Measurements from ENCODE around the gene NOX3. TPM values are rescaled to one million over a fixed set of nuclear protein-coding genes. Genes with fewer than 3 reads are reported as not detected.

The NOX3 gene
- total RNA-seq, 2 donors from 2014 or later = not detected

DNA sequence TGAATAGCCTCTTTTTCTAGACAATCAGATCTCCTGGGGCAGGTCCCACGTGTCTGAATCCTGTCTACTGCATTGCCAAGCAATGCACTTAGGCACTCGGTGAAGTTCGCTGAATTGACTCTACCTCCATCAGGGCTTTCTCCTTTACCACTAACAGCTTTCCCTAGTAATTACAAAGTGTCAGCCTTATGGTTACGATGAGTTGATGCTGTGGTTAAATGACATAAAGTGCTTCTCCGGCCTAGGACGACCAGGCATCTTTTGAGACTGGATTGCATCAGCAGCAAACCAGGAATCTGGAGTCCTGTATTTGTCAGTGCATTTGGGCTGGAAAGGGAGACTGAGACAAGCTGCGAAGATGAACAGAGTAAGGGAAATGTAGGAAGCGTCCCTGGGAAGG, 21.5 kb downstream of the NOX3 start:
- Mint-ChIP-seq H3K4me1 (peaks cover 6% of the 10 kb centered on the region), H3K27ac (no peak overlapping the region), H3K4me3 (no peak overlapping the region), H3K27me3 (no peaks in the 10 kb centered on the region), H3K9me3 (no peaks in the 10 kb centered on the region), H3K36me3 (ENCODE audit: low read depth) (no peaks in the 10 kb centered on the region)
- no peak for ATAC-seq (replicated peaks)

DNA sequence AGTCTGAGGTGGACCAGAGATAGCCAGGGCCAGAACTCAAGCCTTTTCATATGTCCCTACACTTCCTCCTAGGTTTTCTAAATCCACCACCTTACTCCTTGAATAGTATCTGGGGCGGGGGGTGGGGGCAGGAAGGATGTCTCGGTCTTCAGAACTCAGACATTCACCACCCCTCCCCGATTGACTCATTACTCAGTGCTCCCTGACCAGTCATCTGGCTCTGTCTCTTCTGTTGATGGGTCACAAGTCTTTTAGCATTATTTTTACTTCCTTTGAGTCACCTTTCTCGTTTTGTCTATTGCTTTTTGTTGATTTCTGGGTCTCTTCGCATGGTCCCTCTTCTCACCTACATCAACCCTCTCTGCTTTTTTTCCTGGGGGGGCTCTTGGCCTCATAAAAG, 23.3 kb downstream of the NOX3 start:
- Mint-ChIP-seq H3K4me3 (no peak overlapping the region), H3K27me3 (no peaks in the 10 kb centered on the region), H3K4me1 (peaks cover 6% of the 10 kb centered on the region), H3K36me3 (ENCODE audit: low read depth) (no peaks in the 10 kb centered on the region), H3K27ac (peak overlapping the region; percentile 29), H3K9me3 (no peaks in the 10 kb centered on the region)
- ATAC-seq (replicated peaks) = peak; percentile 95

DNA sequence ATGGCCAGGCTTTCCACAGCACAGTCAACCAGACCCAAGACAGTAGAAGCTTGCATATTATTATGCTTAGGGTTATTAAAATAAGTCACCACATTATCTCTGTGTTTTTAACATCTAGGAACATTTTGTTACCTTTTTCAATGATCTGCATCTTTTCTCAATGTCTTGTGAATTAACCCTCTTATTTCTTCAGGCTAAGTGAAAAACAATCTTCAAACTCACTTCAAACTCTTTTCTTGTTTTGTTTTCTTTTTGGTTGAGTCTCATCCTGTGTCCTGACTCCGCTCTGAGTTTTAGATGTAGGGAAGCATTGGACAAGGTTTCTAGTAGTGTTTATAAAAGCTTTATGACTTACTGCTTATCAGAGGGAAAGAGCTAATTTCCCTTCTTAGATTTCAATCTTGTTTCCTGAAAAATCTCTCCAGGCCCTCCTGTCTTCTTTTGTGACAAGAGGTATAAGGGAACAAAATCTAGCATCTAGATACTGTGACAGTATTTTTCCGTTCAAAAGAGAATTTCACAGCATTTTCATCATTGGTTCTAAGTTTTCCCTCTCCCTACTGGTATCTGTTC, 26.2 kb downstream of the NOX3 start:
- H3K9me3 Mint-ChIP-seq = no peaks in the 10 kb centered on the region
- H3K4me1 Mint-ChIP-seq = peaks cover 6% of the 10 kb centered on the region
- no peak overlapping the region for H3K4me3 Mint-ChIP-seq
- H3K27me3 Mint-ChIP-seq = no peaks in the 10 kb centered on the region
- H3K27ac Mint-ChIP-seq = no peak overlapping the region
- H3K36me3 Mint-ChIP-seq (ENCODE audit: low read depth) = no peaks in the 10 kb centered on the region
- ATAC-seq (replicated peaks) = no peak

DNA sequence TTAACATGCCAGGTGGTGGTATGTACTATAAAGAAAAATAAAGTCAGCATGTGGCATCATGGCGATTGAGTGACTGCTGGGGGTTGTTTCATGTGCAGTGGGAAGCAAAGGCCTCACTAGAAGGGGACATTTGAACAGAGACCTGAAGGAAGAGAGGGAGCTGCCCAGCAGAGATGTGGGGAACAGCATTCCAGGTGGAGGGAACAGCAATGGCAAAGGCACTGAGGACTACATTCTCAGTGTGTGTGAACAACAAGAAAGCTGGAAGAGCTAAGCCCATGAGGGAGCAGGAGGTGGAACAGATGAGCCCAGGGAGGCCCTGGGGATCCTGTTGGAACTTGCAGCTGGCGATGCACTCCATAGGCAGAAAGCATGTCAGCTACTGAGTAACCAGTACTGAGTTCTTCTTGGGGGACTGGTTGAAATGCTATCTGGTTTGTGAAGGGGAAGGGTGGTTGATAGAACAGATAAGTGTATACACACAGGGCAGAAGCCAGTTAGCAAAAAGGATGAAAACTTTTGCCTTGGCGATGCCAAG, 29.2 kb downstream of the NOX3 start:
- no peak for ATAC-seq (replicated peaks)
- Mint-ChIP-seq H3K27ac (no peak overlapping the region), H3K4me3 (no peak overlapping the region), H3K4me1 (no peaks in the 10 kb centered on the region), H3K9me3 (no peaks in the 10 kb centered on the region), H3K27me3 (no peaks in the 10 kb centered on the region), H3K36me3 (ENCODE audit: low read depth) (no peaks in the 10 kb centered on the region)

DNA sequence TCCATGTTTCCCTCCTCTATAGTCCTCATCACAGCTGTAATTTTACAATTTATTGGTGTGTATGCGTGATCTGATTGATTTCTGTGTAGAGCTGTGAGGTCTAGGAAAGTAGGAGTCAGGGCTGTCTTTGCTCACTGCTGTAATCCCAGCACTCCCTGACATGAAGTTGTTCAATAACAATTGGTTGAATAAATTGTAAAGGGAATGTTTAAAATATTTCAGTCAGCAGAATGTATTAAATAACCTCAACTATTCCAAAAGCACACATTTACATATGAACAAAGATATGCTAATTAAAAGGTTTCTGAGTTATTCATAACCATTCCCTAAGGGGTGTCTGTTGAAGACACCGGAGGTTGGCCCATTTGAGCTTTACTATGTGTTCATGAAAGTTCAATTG, 31.5 kb downstream of the NOX3 start:
- no peak for ATAC-seq (replicated peaks)
- H3K27me3 Mint-ChIP-seq = no peaks in the 10 kb centered on the region
- H3K9me3 Mint-ChIP-seq = peaks cover 3% of the 10 kb centered on the region

DNA sequence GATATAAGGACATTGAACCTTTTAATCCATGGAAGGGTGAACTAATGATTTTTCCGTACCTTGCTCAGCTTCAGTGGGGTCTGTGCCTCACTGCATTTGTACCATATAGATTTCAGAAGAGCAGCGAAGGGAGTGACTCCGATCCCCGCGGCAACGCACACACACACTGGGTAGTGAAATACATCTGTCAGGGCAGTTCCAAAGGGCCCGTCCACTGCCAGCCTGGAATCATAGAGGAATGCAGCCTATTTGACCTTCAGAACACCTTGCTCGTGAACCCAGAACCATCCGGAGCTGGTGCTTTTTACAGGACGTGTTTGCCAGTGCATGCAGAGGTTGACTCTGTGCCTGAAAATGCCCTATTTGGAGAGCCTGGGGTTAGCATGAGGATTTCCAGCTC, 33.0 kb downstream of the NOX3 start:
- peaks cover 3% of the 10 kb centered on the region for H3K9me3 Mint-ChIP-seq
- H3K27ac Mint-ChIP-seq = no peak overlapping the region
- no peak for ATAC-seq (replicated peaks)
- H3K4me1 Mint-ChIP-seq = peaks cover 29% of the 10 kb centered on the region
- H3K4me3 Mint-ChIP-seq = no peak overlapping the region
- no peaks in the 10 kb centered on the region for H3K36me3 Mint-ChIP-seq (ENCODE audit: low read depth)
- H3K27me3 Mint-ChIP-seq = no peaks in the 10 kb centered on the region

More for the DNA sequence above, 31.5 kb downstream of the NOX3 start:
- Mint-ChIP-seq H3K27ac (no peak overlapping the region), H3K4me1 (peaks cover 14% of the 10 kb centered on the region), H3K4me3 (no peak overlapping the region), H3K36me3 (ENCODE audit: low read depth) (no peaks in the 10 kb centered on the region)

DNA sequence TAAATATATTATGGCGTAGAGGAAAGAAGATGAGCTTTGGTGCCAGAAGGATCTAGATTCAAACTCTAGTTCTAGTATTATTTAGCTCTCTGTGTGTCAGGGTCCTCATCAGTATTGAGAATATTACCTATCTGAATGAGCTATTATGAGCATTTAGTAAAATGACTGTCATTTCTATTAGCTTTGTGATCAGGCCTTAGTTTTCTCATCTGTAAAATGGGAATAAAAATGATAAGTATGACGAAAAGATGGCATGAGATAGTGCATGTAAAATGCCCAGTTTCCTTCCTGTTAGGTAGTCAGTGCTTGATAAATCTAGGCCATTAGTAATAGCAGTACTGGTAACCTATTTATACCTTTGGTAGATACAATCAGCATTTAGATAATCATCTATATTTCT, 35.1 kb downstream of the NOX3 start:
- Mint-ChIP-seq H3K27me3 (no peaks in the 10 kb centered on the region), H3K4me1 (peaks cover 37% of the 10 kb centered on the region), H3K4me3 (peak overlapping the region; percentile 81), H3K27ac (peak overlapping the region; percentile 98), H3K36me3 (ENCODE audit: low read depth) (no peaks in the 10 kb centered on the region), H3K9me3 (peaks cover 3% of the 10 kb centered on the region)
- no peak for ATAC-seq (replicated peaks)

DNA sequence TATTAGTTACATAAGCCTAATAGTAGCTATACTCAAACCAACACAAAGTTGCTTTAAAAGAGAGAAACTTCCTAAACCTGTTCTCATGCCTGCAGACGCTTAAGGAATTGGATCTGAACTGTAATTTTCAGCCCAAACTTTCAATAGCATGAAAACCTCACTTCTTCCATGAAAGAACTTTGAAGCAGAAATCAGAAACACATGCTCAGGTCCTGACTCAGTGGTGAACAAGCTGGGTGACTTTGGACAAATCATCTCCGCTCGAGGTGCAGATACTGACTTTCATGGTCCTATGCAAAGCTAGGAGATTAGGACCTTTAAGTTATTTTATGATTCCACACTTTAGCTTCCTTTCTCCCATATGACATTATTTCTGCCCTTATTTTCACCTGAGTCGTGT, 36.5 kb downstream of the NOX3 start:
- peaks cover 37% of the 10 kb centered on the region for H3K4me1 Mint-ChIP-seq
- no peaks in the 10 kb centered on the region for H3K36me3 Mint-ChIP-seq (ENCODE audit: low read depth)
- ATAC-seq (replicated peaks) = no peak
- H3K9me3 Mint-ChIP-seq = peaks cover 3% of the 10 kb centered on the region
- peak overlapping the region; percentile 81 for H3K4me3 Mint-ChIP-seq
- no peaks in the 10 kb centered on the region for H3K27me3 Mint-ChIP-seq
- H3K27ac Mint-ChIP-seq = peak overlapping the region; percentile 98

DNA sequence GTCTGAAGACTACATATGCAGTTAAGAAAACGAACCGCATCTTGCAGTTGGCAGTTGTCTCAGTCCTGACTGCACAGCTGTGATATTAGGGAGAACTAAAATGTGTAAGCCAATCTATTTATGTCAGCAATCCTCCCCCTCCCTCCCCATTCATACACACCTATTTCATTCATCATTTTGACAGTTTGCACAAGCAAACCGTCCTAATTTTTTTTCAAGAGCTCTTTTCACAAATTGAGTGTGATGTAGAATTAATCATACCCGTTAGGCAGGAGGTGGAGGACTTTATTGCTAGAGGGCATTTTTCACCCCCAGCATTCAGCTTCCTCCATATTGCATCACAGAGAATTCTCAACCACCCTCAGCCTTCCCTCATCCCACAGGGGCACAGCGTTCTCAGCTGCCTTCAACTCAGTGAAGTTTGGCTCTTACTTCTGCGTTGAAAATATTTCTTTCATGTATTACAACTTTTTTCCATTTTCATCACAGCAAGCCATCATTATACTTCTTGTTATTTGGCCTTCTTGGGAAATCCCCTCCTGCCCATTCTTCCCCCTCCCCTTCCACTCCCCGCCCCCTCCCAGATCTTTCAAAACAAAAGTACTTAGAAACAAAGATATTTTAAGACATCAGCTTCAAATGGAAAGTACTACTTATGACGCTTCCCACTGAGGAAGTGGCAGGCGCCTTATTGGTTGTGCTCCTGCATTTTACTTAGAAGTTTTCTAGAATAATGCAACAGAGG, 37.5 kb downstream of the NOX3 start:
- H3K9me3 Mint-ChIP-seq = peaks cover 3% of the 10 kb centered on the region
- peak overlapping the region; percentile 98 for H3K27ac Mint-ChIP-seq
- peak; percentile 85 for ATAC-seq (replicated peaks)
- H3K27me3 Mint-ChIP-seq = no peaks in the 10 kb centered on the region
- no peaks in the 10 kb centered on the region for H3K36me3 Mint-ChIP-seq (ENCODE audit: low read depth)
- peak overlapping the region; percentile 81 for H3K4me3 Mint-ChIP-seq
- peaks cover 37% of the 10 kb centered on the region for H3K4me1 Mint-ChIP-seq

DNA sequence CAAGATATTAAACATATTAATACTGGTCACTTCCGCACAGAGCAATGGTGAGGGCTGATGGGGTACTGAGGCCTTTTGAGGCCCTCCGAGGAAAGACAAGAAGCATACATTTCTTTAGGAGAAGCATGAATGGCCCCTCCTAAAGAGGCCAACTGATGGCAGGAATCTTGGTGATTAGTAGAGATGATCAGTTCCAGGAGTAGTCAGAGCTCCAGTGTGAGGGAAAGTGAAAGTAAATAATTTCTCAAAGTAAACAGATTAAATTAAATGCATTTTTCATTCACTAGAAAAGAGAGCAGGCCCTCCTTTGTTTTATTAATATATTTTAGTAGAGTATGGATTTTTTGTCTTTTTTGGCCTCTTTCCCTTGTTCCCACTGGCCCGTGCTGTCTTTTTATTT, 38.2 kb downstream of the NOX3 start:
- peak overlapping the region; percentile 81 for H3K4me3 Mint-ChIP-seq
- peaks cover 37% of the 10 kb centered on the region for H3K4me1 Mint-ChIP-seq
- peaks cover 3% of the 10 kb centered on the region for H3K9me3 Mint-ChIP-seq
- no peak for ATAC-seq (replicated peaks)
- H3K36me3 Mint-ChIP-seq (ENCODE audit: low read depth) = no peaks in the 10 kb centered on the region
- H3K27ac Mint-ChIP-seq = peak overlapping the region; percentile 98
- H3K27me3 Mint-ChIP-seq = no peaks in the 10 kb centered on the region

DNA sequence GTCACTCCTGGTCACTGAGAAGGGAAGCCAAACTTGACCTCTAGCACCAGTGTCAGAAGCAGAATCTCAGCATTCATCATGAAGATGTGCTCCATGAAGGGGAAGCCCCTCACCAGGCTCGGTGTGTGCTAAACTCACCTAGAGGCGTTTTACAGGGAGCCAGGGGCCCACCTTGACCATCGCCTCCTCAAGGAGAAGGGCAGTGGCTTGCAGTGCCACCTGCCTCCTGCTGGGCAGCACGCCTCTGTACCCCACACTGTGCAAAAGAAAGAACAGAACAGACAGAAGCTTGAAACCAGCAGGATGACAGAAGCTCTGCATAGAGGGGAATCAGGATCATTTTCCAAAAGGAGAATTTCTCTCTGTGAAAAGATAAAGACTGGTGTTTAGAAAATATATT, 39.7 kb downstream of the NOX3 start:
- H3K4me3 Mint-ChIP-seq = no peak overlapping the region
- peaks cover 3% of the 10 kb centered on the region for H3K9me3 Mint-ChIP-seq
- H3K27ac Mint-ChIP-seq = no peak overlapping the region
- no peaks in the 10 kb centered on the region for H3K27me3 Mint-ChIP-seq
- no peak for ATAC-seq (replicated peaks)
- no peaks in the 10 kb centered on the region for H3K36me3 Mint-ChIP-seq (ENCODE audit: low read depth)
- H3K4me1 Mint-ChIP-seq = peaks cover 37% of the 10 kb centered on the region

DNA sequence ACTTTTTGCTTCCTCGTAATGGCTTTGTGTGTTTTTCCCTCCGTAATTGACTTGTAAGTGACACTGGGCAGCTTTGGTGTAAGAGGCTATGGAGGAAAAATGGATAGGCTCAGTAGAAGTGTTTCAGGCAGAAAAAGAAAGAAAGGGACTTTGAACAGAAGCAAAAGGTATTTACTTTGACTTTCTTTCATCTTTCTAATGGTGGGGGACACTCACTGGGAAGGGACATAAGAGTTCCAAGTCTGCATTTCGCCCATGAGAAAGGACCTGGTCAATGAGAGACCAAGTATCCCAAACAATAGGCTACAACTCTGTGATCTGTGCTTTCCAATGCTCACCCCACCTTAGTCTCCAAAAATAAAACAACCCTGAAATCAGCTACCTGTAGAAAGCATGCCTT, 41.6 kb downstream of the NOX3 start:
- Mint-ChIP-seq H3K27me3 (no peaks in the 10 kb centered on the region), H3K27ac (no peak overlapping the region), H3K4me1 (peaks cover 22% of the 10 kb centered on the region), H3K4me3 (no peak overlapping the region), H3K36me3 (ENCODE audit: low read depth) (no peaks in the 10 kb centered on the region), H3K9me3 (no peaks in the 10 kb centered on the region)
- ATAC-seq (replicated peaks) = no peak

DNA sequence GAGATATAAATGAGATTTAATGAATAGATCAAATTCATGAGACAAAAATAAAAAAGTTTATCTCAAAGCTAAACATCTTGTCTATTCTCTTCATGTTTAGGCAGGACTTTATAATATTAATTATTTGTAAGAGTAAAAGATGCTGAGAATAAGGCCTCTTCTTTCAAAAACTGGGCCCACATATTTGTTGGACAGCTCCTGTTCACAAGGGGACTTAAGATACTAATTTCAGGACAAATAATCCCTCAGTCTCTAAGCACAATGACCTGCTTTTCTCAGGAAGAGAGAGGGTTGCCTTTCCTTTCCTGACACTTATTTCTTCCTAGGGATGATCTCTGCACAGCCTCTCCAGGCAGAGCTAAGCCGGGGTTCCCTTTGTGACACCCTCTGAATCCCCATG, 43.3 kb downstream of the NOX3 start:
- Mint-ChIP-seq H3K9me3 (no peaks in the 10 kb centered on the region), H3K27me3 (no peaks in the 10 kb centered on the region), H3K4me1 (peaks cover 5% of the 10 kb centered on the region), H3K27ac (no peak overlapping the region), H3K4me3 (no peak overlapping the region), H3K36me3 (ENCODE audit: low read depth) (no peaks in the 10 kb centered on the region)
- ATAC-seq (replicated peaks) = no peak

DNA sequence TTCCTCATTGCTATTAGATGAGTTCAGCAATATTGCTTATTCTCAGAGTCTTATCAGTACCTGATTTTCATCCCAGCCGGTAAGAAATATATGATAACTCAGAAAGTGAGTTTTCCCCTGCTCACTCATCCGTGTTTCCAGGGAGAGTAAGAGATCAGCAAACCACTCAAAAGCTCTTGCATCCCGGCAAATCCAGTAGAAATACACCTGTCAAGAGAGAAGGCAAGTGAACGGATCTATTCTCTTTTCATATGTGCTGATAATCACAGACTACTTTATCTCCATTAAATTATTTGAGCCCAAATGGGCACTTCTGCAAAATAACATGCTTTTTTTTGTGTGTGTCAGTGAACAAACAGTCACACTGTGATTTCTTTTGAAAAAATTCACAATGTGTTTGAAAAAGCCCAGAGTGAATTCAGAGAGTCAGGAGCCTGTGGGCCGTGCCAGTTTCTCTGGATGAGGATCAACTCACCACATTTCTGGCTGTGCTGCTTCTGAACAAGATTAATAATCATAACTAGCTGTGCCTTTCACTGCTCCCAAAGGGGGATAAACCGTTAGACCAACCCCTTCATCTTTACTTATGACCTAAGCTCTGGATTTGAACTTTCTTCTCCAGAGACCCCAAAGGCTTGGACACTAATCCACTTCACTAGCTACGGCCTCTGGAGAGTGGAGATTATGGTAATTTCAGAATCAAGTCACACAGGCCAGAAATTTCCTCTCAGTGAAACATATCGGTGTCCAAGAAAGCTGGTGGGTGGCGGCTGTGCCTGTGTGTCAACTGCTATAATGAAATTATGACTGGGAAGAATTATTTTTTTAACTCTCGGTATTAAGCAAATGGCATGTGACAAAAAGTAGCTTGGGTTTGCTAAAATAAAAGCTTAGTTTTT, 44.2 kb downstream of the NOX3 start:
- Mint-ChIP-seq H3K4me3 (no peak overlapping the region), H3K9me3 (no peaks in the 10 kb centered on the region), H3K27me3 (no peaks in the 10 kb centered on the region), H3K27ac (no peak overlapping the region), H3K4me1 (no peaks in the 10 kb centered on the region), H3K36me3 (ENCODE audit: low read depth) (no peaks in the 10 kb centered on the region)
- no peak for ATAC-seq (replicated peaks)
